ENCODE measurements around the gene NAGA.

- TF ChIP-seq CTCF (conservative IDR thresholded peaks at IDR 0.05; ENCODE audit: low read depth, low read length) (no peak), EZH2phosphoT487 (IDR thresholded peaks at IDR 0.05; ENCODE audit: borderline replicate concordance, low read length) (no peak), EZH2 (IDR thresholded peaks at IDR 0.05; ENCODE audit: low read length, unreplicated experiment) (no peak)
These were observed 9.0 kb upstream of the NAGA start, which contains the start of gene SMDT1 for GRCh38 chr22:42079319-42080251.
